HG03139 (cell line): Measurements from ENCODE around the gene GPR157.

Experiments used
- ATAC-seq: cut with Tn5 transposase; IDR thresholded peaks from one replicate; pipeline ENCODE4 v1.9.1; 2021; ENCODE audit not compliant: unreplicated experiment

GPR157 gene

DNA sequence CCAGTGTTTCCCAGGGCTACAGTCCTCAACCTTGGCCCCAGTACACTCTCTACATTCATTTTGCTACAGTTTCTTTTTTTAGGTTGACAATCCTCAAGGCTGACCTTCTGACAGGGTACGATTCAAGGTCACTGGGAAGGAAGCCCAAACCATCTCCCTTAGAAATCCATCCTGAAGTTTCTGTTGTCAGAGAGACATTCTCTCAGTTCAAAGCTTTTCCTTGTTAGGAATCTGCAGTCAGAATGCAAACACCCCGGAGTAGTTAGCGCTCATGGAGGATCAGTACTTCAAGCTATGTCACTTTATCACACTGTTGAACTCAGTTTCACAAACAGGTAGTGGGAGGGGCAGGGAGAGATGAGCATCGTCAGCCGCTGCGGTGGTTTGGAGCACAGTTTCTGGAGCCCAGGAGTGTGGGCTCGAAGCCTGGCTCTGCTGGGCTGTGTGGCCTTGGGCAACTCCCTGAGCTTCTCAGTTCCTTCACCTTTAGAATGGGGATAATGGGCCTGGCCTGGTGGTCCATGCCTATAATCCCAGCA lies 63.6 kb downstream of the GPR157 start:
- ATAC-seq: no peak

DNA sequence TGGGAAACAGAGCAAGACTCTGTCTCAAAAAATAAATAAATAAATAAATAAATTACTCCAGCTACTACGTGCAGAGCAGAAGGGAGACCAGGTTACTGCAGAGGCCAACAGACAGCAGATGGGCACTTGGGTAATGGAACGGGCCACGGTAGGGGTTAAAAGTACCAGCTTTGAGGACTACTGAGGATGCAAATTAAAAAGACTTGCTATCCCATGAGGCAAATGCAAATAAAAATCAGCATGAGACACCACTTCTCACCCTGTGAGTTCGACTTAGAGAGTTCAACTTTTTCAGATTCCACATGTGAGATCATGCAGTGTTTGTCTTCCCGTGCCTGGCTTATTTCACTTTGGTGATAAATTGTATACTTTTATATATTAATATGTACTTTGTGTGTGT lies 66.1 kb downstream of the GPR157 start:
- no peak for ATAC-seq

DNA sequence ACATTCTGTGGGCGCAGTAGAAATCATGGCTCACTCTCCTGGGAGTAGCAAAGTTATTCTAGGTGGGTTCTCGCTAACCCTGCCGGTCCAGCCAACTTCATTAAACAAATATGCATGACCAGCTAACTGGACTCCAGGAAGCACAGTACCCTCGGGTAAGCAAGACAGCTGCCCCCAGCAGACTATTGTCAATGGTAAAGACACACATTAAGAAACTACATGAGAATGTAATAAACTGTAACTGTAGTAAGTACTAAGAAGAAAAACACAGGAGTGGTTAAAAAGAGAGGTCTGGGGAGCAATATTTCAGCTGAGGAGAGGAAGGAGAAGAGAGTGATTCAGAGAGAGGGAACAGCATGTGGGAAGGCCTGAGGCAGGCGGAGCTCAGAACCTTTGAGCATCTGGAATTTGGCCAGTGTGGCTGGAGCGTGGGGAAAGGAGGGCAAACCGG lies 66.9 kb downstream of the GPR157 start:
- ATAC-seq: no peak

GRCh38 chr1:9061252-9061960 lies 67.5 kb downstream of the GPR157 start:
- no peak for ATAC-seq

DNA sequence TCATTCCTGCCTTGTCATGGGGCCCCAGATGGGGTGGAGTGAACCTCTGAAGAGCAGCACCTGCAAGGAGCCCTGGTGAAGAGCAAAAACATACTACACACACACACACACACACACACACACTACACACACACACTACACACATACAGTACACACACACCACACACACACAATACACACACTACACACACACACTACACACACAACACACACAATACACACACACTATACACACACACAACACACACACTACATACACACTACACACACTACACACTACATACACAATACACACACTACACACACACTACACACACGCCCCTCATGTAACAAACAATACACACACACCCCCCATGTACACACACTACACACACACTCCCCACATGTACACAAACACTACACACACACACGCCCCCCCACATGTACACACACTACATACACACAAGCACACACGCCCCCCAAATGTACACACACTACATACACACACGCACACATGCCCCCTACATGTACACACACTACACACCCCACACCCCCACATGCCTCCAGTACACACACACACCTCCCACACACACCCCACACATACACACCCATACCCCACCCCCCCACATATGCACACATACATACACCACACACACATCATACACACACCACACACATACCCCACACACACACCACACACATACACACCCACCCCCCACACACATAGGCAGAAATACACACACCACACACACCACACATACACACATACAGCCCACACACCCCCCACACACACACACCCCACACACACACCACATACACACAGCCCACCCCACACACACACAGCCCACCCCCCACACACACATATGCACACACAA lies 68.8 kb downstream of the GPR157 start:
- ATAC-seq: no peak

- ATAC-seq: no peak
Measured at GRCh38 chr1:9058465-9058864, 70.4 kb downstream of the GPR157 start.

GRCh38 chr1:9057851-9058250 lies 71.1 kb downstream of the GPR157 start:
- ATAC-seq: no peak

DNA sequence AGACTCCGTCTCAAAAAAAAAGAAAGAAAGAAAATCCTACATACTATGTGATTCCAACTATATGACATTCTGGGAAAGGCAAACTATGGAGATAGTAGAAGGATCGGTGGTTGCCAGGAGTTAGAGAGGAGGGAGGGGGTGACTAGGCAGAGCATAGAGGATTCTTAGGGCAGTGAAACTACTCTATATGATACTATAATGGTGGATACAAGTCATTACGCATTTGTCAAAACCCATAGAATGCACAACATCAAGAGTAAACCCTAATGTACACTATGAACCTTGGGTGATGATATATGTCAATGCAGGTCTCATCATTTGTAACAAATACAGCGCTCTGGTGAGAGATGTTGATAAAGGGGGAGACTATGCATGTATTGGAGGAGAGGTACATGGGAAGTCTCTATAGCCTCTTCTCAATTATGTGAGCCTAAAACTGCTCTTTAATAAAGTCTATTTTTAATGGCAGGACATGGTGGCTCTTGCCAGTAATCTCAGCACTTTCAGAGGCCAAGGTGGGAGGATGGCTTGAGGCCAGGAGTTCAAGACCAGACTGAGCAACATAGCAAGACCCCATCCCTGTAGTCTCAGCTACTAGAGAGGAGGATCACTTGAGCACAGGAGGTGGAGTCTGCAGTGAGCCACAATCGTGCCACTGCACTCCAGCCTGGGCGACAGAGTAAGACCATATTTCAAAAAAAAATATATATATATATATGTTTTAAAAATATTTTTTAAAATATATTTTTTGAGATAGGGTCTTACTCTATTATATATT lies 76.4 kb downstream of the GPR157 start:
- ATAC-seq: no peak

- no peak for ATAC-seq
Measured at GRCh38 chr1:9051379-9051778, 77.5 kb downstream of the GPR157 start.

- ATAC-seq: no peak
Measured at GRCh38 chr1:9050803-9051202, 78.1 kb downstream of the GPR157 start.
